ENCODE measurements around the gene PPL. TPM values are rescaled to one million over a fixed set of nuclear protein-coding genes. Genes with fewer than 3 reads are reported as not detected.

PPL gene
- total RNA-seq, 1 donor from 2014 or later: 4.7 TPM

DNA sequence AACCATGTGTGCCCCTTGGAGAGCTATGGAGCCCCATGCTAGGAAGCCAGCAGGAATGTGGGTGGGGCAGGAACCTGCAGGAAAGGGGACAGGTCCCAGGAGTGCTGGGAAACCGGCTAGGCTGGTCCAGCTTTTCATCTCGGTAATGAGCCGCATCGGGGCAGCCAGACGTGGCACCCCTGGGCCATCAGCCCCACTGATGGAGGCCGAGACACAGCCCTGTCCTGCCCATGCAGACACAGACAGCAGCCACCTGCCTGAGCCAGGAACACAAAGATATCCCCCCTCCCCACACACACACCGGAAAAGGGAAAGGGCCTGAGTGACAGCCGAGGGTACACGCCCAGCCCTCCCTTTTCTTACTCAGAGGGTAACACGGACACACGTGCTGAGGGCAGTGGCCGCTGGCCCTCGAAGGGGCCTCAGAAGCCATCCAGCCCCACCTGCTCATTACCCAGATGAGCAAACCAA is 18.1 kb downstream of the PPL start:
- H3K4me3 Mint-ChIP-seq (ENCODE audit: unreplicated experiment): no peak overlapping the region
- TF ChIP-seq, protein P1, sequence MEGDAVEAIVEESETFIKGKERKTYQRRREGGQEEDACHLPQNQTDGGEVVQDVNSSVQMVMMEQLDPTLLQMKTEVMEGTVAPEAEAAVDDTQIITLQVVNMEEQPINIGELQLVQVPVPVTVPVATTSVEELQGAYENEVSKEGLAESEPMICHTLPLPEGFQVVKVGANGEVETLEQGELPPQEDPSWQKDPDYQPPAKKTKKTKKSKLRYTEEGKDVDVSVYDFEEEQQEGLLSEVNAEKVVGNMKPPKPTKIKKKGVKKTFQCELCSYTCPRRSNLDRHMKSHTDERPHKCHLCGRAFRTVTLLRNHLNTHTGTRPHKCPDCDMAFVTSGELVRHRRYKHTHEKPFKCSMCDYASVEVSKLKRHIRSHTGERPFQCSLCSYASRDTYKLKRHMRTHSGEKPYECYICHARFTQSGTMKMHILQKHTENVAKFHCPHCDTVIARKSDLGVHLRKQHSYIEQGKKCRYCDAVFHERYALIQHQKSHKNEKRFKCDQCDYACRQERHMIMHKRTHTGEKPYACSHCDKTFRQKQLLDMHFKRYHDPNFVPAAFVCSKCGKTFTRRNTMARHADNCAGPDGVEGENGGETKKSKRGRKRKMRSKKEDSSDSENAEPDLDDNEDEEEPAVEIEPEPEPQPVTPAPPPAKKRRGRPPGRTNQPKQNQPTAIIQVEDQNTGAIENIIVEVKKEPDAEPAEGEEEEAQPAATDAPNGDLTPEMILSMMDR (IDR thresholded peaks at IDR 0.05; ENCODE audit: partially characterized antibody, unreplicated experiment): no peak
- peaks cover 4% of the 10 kb centered on the region for H3K27me3 Mint-ChIP-seq (ENCODE audit: unreplicated experiment)
- peaks cover 1% of the 10 kb centered on the region for H3K9me3 Mint-ChIP-seq (ENCODE audit: unreplicated experiment)
- no peak for DNase-seq
- H3K36me3 Mint-ChIP-seq (ENCODE audit: unreplicated experiment): no peaks in the 10 kb centered on the region
- H3K27ac Mint-ChIP-seq (ENCODE audit: unreplicated experiment): no peak overlapping the region
- no peaks in the 10 kb centered on the region for H3K4me1 Mint-ChIP-seq (ENCODE audit: low read depth, unreplicated experiment)

- H3K9me3 Mint-ChIP-seq (ENCODE audit: unreplicated experiment): peaks cover 1% of the 10 kb centered on the region
Measured at GRCh38 chr16:4917117-4917516, 19.8 kb downstream of the PPL start.

GRCh38 chr16:4915226-4915761 is 21.7 kb downstream of the PPL start:
- Mint-ChIP-seq H3K4me1 (ENCODE audit: low read depth, unreplicated experiment) (no peaks in the 10 kb centered on the region), H3K27ac (ENCODE audit: unreplicated experiment) (no peak overlapping the region), H3K4me3 (ENCODE audit: unreplicated experiment) (no peak overlapping the region), H3K27me3 (ENCODE audit: unreplicated experiment) (peaks cover 6% of the 10 kb centered on the region), H3K36me3 (ENCODE audit: unreplicated experiment) (no peaks in the 10 kb centered on the region), H3K9me3 (ENCODE audit: unreplicated experiment) (no peaks in the 10 kb centered on the region)
- no peak for DNase-seq
- TF ChIP-seq, protein P1 (IDR thresholded peaks at IDR 0.05; ENCODE audit: partially characterized antibody, unreplicated experiment): no peak

More at GRCh38 chr16:4917117-4917516, 19.8 kb downstream of the PPL start:
- H3K27ac Mint-ChIP-seq (ENCODE audit: unreplicated experiment): no peak overlapping the region
- no peak for DNase-seq
- TF ChIP-seq, protein P1 (IDR thresholded peaks at IDR 0.05; ENCODE audit: partially characterized antibody, unreplicated experiment): no peak
- H3K27me3 Mint-ChIP-seq (ENCODE audit: unreplicated experiment): peaks cover 4% of the 10 kb centered on the region
- H3K36me3 Mint-ChIP-seq (ENCODE audit: unreplicated experiment): no peaks in the 10 kb centered on the region
- H3K4me1 Mint-ChIP-seq (ENCODE audit: low read depth, unreplicated experiment): no peaks in the 10 kb centered on the region
- H3K4me3 Mint-ChIP-seq (ENCODE audit: unreplicated experiment): no peak overlapping the region

DNA sequence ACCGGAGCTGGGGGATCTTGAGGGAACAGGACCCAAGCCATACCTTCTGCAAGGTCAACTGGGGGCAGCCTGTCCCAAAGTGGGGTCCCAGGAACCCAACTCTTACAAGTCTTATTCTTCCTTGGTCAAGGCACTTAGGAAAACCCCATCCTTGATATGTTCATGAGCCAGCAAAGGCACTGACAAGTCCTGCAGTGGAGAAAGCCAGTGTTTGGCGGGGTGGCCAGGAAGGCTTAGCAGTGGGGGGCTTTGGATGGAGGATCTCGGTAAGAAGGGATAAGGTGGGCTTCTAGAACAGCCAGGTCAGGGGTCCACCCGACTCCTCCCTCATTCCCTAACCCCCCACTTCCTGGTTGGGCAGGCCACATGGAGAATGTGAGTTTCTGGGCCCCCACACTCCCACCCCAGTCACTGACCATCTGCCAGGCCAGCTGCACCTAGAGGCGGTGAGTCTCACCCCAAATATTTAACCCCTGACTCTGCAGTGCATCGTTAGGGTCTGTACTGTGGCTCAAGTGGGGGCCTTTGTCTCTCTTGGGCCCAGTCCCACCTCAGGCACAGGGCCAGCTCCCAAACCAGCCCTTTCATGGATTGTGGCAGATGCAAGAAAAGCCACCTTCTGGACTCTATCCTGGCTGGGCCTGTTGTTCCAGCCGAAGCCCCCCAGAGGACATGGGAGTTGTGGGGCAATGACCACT is 22.3 kb downstream of the PPL start:
- no peak for DNase-seq
- TF ChIP-seq, protein P1 (IDR thresholded peaks at IDR 0.05; ENCODE audit: partially characterized antibody, unreplicated experiment): no peak
- H3K4me1 Mint-ChIP-seq (ENCODE audit: low read depth, unreplicated experiment): no peaks in the 10 kb centered on the region
- H3K27ac Mint-ChIP-seq (ENCODE audit: unreplicated experiment): no peak overlapping the region
- no peak overlapping the region for H3K4me3 Mint-ChIP-seq (ENCODE audit: unreplicated experiment)
- no peaks in the 10 kb centered on the region for H3K9me3 Mint-ChIP-seq (ENCODE audit: unreplicated experiment)
- H3K36me3 Mint-ChIP-seq (ENCODE audit: unreplicated experiment): no peaks in the 10 kb centered on the region
- peaks cover 6% of the 10 kb centered on the region for H3K27me3 Mint-ChIP-seq (ENCODE audit: unreplicated experiment)

All from glutamatergic neuron (in vitro differentiated cells).